HG03342 (cell line): Measurements from ENCODE around the gene SOD3.

Experiments used
- ATAC-seq: cut with Tn5 transposase; IDR thresholded peaks from one replicate; pipeline ENCODE4 v1.9.1; 2021; ENCODE audit warnings: mild to moderate bottlenecking, moderate library complexity; ENCODE audit not compliant: unreplicated experiment

Gene SOD3

GRCh38 chr4:24775032-24775605 lies 20.3 kb upstream of the SOD3 start:
- ATAC-seq: no peak

- ATAC-seq: no peak
These were observed 19.6 kb upstream of the SOD3 start for GRCh38 chr4:24775750-24776149.

GRCh38 chr4:24777536-24778463 lies 17.6 kb upstream of the SOD3 start:
- ATAC-seq: no peak

- ATAC-seq: no peak
These were observed 16.7 kb upstream of the SOD3 start for GRCh38 chr4:24778464-24779225.

GRCh38 chr4:24780936-24781495 lies 14.4 kb upstream of the SOD3 start:
- no peak for ATAC-seq

- no peak for ATAC-seq
These were observed 13.2 kb upstream of the SOD3 start for GRCh38 chr4:24781999-24782745.

- no peak for ATAC-seq
These were observed 11.9 kb upstream of the SOD3 start for GRCh38 chr4:24783506-24783905.

GRCh38 chr4:24791043-24791442 lies 4.3 kb upstream of the SOD3 start:
- ATAC-seq: no peak

- ATAC-seq: no peak
These were observed 2.8 kb upstream of the SOD3 start for GRCh38 chr4:24792552-24792951.

- no peak for ATAC-seq
These were observed 2.0 kb upstream of the SOD3 start for GRCh38 chr4:24793219-24794005.

GRCh38 chr4:24794051-24794450 lies 1.3 kb upstream of the SOD3 start:
- ATAC-seq: no peak

- no peak for ATAC-seq
These were observed 893 bp upstream of the SOD3 start for GRCh38 chr4:24794480-24794879.

GRCh38 chr4:24795666-24796381 lies 451 bp downstream of the SOD3 start:
- ATAC-seq: no peak

- no peak for ATAC-seq
These were observed 1.2 kb downstream of the SOD3 start for GRCh38 chr4:24796620-24797019.

- ATAC-seq: no peak
These were observed 2.8 kb downstream of the SOD3 start for GRCh38 chr4:24798036-24798610.

GRCh38 chr4:24799196-24799543 lies 3.8 kb downstream of the SOD3 start:
- no peak for ATAC-seq

- ATAC-seq: no peak
These were observed 4.4 kb downstream of the SOD3 start for GRCh38 chr4:24799544-24800324.

GRCh38 chr4:24800325-24800895 lies 5.0 kb downstream of the SOD3 start:
- ATAC-seq: no peak
